ENCODE measurements around the gene PNRC1. TPM values are rescaled to one million over a fixed set of nuclear protein-coding genes. Genes with fewer than 3 reads are reported as not detected.
"Not testable (repeated sequence)": the region's sequence is repeated elsewhere in the genome, so short reads cannot be mapped to it uniquely, and the experiment has no call there.

PNRC1 gene
- total and polyA plus RNA-seq, 2 donors (not counting 1 experiment from before 2014, with no cell fraction given) = 158 to 486 TPM

DNA sequence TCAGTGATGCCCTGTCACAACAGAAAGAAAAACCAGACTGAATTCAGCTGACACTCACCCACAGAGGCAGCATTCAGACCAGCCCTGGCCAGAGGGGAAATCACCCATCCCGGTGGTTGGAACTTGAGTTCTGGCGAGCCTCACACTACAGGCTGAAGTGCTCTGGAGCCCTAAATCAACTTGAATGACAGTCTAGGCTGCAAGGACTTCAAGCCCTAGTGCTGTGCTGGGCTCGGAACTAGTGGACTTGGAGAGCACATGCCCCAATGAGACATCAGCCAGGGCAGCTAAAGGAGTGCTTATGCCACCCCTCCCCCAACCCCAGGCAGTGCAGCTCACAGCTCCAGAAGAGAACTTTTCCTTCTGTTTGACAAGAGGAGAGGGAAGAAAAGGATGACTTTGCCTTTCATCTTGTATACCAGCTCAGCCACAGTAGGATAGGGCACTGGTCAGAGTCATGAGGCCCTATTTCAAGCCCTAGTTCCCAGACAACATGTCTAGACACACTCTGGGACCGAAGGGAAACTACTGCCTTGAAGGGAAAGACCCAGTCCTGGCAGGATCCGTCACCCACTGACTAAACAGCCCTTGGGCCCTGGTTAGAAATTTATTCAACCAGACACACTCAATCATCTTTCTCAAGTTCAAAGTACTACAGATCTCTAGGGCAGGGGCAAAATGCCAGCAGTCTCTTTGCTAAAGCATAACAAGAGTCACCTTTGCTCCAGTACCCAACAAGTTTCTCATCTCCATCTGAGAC is 43.2 kb upstream of the PNRC1 start:
- peaks cover 4% of the 10 kb centered on the region for H3K27me3 Mint-ChIP-seq
- Histone ChIP-seq H3K9ac (ENCODE audit: low read length) (no peak overlapping the region), H4K20me1 (ENCODE audit: control insufficient read depth, insufficient read depth, low read length, poor library complexity, severe bottlenecking) (no peaks in the 10 kb centered on the region), H3K4me1 (ENCODE audit: control insufficient read depth in 2 of 2, insufficient read depth in 2 of 2, low read length in 2 of 2) (no peaks in the 10 kb centered on the region), H3K4me2 (replicated peaks; ENCODE audit: low read depth, low read length, poor library complexity, severe bottlenecking) (no peak overlapping the region), H3K9me3 (ENCODE audit: control extremely low read depth in 1 of 3, control insufficient read depth in 2 of 3, insufficient read depth in 1 of 3, low read length in 2 of 3) (peaks cover 1 to 18% (median 14%) of the 10 kb centered on the region in 3 donors), H3K4me3 (ENCODE audit: control extremely low read depth in 1 of 5, extremely low read depth in 1 of 5, insufficient read depth in 1 of 5, low read depth in 2 of 5, low read length in 4 of 5) (no peak overlapping the region), H2AFZ (ENCODE audit: insufficient read depth, low read depth, low read length, poor library complexity, severe bottlenecking) (no peak overlapping the region), H3K36me3 (replicated peaks in 1 of 2; ENCODE audit: control extremely low read depth in 1 of 2, control insufficient read depth in 1 of 2, extremely low read depth in 1 of 2, insufficient read depth in 2 of 2, low read length in 1 of 2) (no peaks in the 10 kb centered on the region), H3K27ac (ENCODE audit: low read length in 2 of 2) (no peak overlapping the region), H3K79me2 (ENCODE audit: control insufficient read depth, insufficient read depth, low read length) (no peaks in the 10 kb centered on the region), H3K27me3 (replicated peaks in 1 of 4; ENCODE audit: control extremely low read depth in 1 of 4, control insufficient read depth in 3 of 4, insufficient read depth in 4 of 4, low read length in 3 of 4) (peaks cover 0 to 2% (median 0%) of the 10 kb centered on the region in 4 experiments)
- intact Hi-C loops (cut with micrococcal nuclease) = no loop called here
- TF ChIP-seq, protein P1, sequence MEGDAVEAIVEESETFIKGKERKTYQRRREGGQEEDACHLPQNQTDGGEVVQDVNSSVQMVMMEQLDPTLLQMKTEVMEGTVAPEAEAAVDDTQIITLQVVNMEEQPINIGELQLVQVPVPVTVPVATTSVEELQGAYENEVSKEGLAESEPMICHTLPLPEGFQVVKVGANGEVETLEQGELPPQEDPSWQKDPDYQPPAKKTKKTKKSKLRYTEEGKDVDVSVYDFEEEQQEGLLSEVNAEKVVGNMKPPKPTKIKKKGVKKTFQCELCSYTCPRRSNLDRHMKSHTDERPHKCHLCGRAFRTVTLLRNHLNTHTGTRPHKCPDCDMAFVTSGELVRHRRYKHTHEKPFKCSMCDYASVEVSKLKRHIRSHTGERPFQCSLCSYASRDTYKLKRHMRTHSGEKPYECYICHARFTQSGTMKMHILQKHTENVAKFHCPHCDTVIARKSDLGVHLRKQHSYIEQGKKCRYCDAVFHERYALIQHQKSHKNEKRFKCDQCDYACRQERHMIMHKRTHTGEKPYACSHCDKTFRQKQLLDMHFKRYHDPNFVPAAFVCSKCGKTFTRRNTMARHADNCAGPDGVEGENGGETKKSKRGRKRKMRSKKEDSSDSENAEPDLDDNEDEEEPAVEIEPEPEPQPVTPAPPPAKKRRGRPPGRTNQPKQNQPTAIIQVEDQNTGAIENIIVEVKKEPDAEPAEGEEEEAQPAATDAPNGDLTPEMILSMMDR (IDR thresholded peaks at IDR 0.05) = no peak
- TF ChIP-seq EZH2 (IDR thresholded peaks at IDR 0.05; ENCODE audit: borderline replicate concordance, insufficient read depth, low read depth, low read length, poor library complexity, severe bottlenecking) = no peak
- H3K27ac Mint-ChIP-seq = no peak overlapping the region
- peaks cover 7% of the 10 kb centered on the region for H3K9me3 Mint-ChIP-seq (ENCODE audit: insufficient read depth)
- ChIA-PET POLR2A (no interaction called here), CTCF (no interaction called here)
- 82% methylated on average over 4 of the region's 5 CpGs for WGBS (ENCODE audit: insufficient coverage)
- peaks cover 2% of the 10 kb centered on the region for H3K4me1 Mint-ChIP-seq
- ATAC-seq (ENCODE audit: low read depth) (no peak), DNase-seq (no peak)
- H3K4me3 Mint-ChIP-seq = no peak overlapping the region

DNA sequence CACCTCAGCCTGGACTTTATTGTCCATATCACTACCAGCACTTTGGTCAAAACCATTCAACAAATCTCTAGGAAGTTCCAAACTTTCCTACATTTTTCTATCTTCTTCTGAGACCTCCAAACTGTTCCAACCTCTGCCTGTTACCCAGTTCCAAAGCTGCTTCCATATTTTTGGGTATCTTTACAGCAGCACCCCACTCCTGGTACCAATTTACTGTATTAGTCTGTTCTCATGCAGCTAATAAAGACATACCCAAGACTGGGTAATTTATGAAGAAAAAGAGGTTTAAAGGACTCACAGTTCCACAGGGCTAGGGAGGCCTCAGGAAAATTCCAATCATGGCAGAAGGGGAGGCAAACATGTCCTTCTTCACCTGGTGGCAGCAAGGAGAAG is 42.7 kb upstream of the PNRC1 start:
- DNase-seq; H3K4me3 Mint-ChIP-seq; H3K27ac ChIP-seq (ENCODE audit: low read length in 2 of 2); H3K4me1 ChIP-seq (ENCODE audit: control insufficient read depth in 2 of 2, insufficient read depth in 2 of 2, low read length in 2 of 2); H3K9ac ChIP-seq (ENCODE audit: low read length); H3K36me3 ChIP-seq (replicated peaks in 1 of 2; ENCODE audit: control extremely low read depth in 1 of 2, control insufficient read depth in 1 of 2, extremely low read depth in 1 of 2, insufficient read depth in 2 of 2, low read length in 1 of 2); H3K27ac Mint-ChIP-seq; H3K27me3 ChIP-seq (replicated peaks in 1 of 4; ENCODE audit: control extremely low read depth in 1 of 4, control insufficient read depth in 3 of 4, insufficient read depth in 4 of 4, low read length in 3 of 4); intact Hi-C loops (cut with micrococcal nuclease); H3K27me3 Mint-ChIP-seq; H3K9me3 Mint-ChIP-seq (ENCODE audit: insufficient read depth); H3K79me2 ChIP-seq (ENCODE audit: control insufficient read depth, insufficient read depth, low read length); H4K20me1 ChIP-seq (ENCODE audit: control insufficient read depth, insufficient read depth, low read length, poor library complexity, severe bottlenecking); H2AFZ ChIP-seq (ENCODE audit: insufficient read depth, low read depth, low read length, poor library complexity, severe bottlenecking); H3K4me2 ChIP-seq (replicated peaks; ENCODE audit: low read depth, low read length, poor library complexity, severe bottlenecking); H3K4me3 ChIP-seq (ENCODE audit: control extremely low read depth in 1 of 5, extremely low read depth in 1 of 5, insufficient read depth in 1 of 5, low read depth in 2 of 5, low read length in 4 of 5); ATAC-seq (ENCODE audit: low read depth); CTCF ChIA-PET; POLR2A ChIA-PET; H3K4me1 Mint-ChIP-seq: not testable (repeated sequence)
- H3K9me3 ChIP-seq (ENCODE audit: control extremely low read depth in 1 of 3, control insufficient read depth in 2 of 3, insufficient read depth in 1 of 3, low read length in 2 of 3) = peaks cover 1 to 18% (median 14%) of the 10 kb centered on the region in 3 donors
